H1 (cell line): ENCODE data around the gene MYCBP2. TPM values are rescaled to one million over a fixed set of nuclear protein-coding genes. Genes with fewer than 3 reads are reported as not detected.

Experiments
- CTCF ChIA-PET: fragments of 300-600 bp; sonication (Branson Sonifier 250); formaldehyde crosslinking; loops from one replicate; lab custom pipeline; 2021; ENCODE audit not compliant: partially characterized antibody; lab: Charles Lee
- POLR2A ChIA-PET: fragments of 300-600 bp; sonication (Branson Sonifier 250); formaldehyde crosslinking; loops from one replicate; lab custom pipeline; 2021; ENCODE audit warnings: inconsistent platforms; ENCODE audit not compliant: partially characterized antibody; lab: Charles Lee
- DNase-seq, 2 experiments: peaks; one replicate each; pipeline versions ENCODE4 v3.0.0 to v3.0.0-alpha.2; 2010 to 2022; ENCODE audit warnings: low spot score in 2 of 2, low read depth in 1 of 2, mixed read lengths in 1 of 2
- FAIRE-seq: peaks from 2 replicates; lab custom pipeline; 2011; peaks lifted over from hg19 to GRCh38; lab: Jason Lieb, UNC
- H2AFZ ChIP-seq: 2 replicates; pipeline ENCODE4 v1.8.1; 2012; ENCODE audit warnings: low read length, inconsistent platforms
- H2AK5ac ChIP-seq: 2 replicates; pipeline ENCODE4 v1.6.1; 2013; ENCODE audit warnings: low read depth, low read length
- H2BK120ac ChIP-seq: replicated peaks from 2 replicates; pipeline ENCODE3; 2013; ENCODE audit warnings: low read depth, low read length, inconsistent platforms
- H2BK12ac ChIP-seq: 2 replicates; pipeline ENCODE4 v1.6.1; 2013; ENCODE audit warnings: low read depth, low read length
- H2BK15ac ChIP-seq: 2 replicates; pipeline ENCODE4 v1.6.1; 2013; ENCODE audit warnings: low read length
- H2BK20ac ChIP-seq: 2 replicates; pipeline ENCODE4 v1.6.1; 2013; ENCODE audit warnings: low read length
- H2BK5ac ChIP-seq: 2 replicates; pipeline ENCODE4 v1.6.1; 2013; ENCODE audit warnings: low read depth, low read length
- H3K14ac ChIP-seq: 2 replicates; pipeline ENCODE4 v1.6.1; 2013; ENCODE audit warnings: inconsistent platforms; ENCODE audit not compliant: insufficient read length
- H3K18ac ChIP-seq: 2 replicates; pipeline ENCODE4 v1.6.1; 2013; ENCODE audit warnings: low read length; ENCODE audit errors: extremely low read depth
- H3K23ac ChIP-seq: 2 replicates; pipeline ENCODE4 v1.6.1; 2013; ENCODE audit warnings: inconsistent platforms; ENCODE audit not compliant: insufficient read length
- H3K23me2 ChIP-seq: 2 replicates; pipeline ENCODE4 v1.6.1; 2013; ENCODE audit warnings: low read depth, low read length
- H3K27ac ChIP-seq: 2 replicates; pipeline ENCODE4 v1.6.1; 2011; ENCODE audit warnings: low read depth, low read length, inconsistent platforms
- H3K27me3 ChIP-seq, 4 experiments: replicated peaks in 1 of 4; 1 replicate in 1 of 4; 2 replicates in 3 of 4; pipeline versions ENCODE4 v1.6.1 to v1.8.1; 2011 to 2013; ENCODE audit warnings: low read length in 3 of 4, mild to moderate bottlenecking in 3 of 4, inconsistent platforms in 2 of 4, mixed read lengths in 2 of 4, moderate library complexity in 1 of 4; ENCODE audit not compliant: control insufficient read depth in 3 of 4, insufficient read depth in 3 of 4; ENCODE audit errors: extremely low read depth in 1 of 4
- H3K36me3 ChIP-seq, 4 experiments: 2 replicates each; pipeline versions ENCODE4 v1.6.1 to v1.8.1; 2011 to 2013; ENCODE audit warnings: mild to moderate bottlenecking in 4 of 4, low read length in 3 of 4, moderate library complexity in 2 of 4, control low read depth in 1 of 4, inconsistent platforms in 1 of 4; ENCODE audit not compliant: insufficient read depth in 4 of 4, control insufficient read depth in 2 of 4
- H3K4ac ChIP-seq: replicated peaks from 2 replicates; pipeline ENCODE3; 2013; ENCODE audit warnings: low read length, low read depth, mixed read lengths, inconsistent platforms; ENCODE audit not compliant: insufficient read length
- H3K4me1 ChIP-seq, 4 experiments: replicated peaks in 1 of 4; 1 replicate in 1 of 4; 2 replicates in 3 of 4; pipeline versions ENCODE4 v1.6.1 to v1.8.1; 2011 to 2013; ENCODE audit warnings: low read length in 3 of 4, inconsistent platforms in 2 of 4, mixed read lengths in 1 of 4; ENCODE audit not compliant: insufficient read depth in 4 of 4, control insufficient read depth in 3 of 4
- H3K4me2 ChIP-seq, 2 experiments: 2 replicates each; pipeline versions ENCODE4 v1.6.1 to v1.8.1; 2011 to 2013; ENCODE audit warnings: low read depth in 2 of 2, low read length in 2 of 2, control low read depth in 1 of 2, inconsistent platforms in 1 of 2, mild to moderate bottlenecking in 1 of 2; ENCODE audit not compliant: insufficient read depth in 1 of 2
- H3K4me3 ChIP-seq, 4 experiments: fragments of 200-600, 300-600 bp in 1 of 4; sonication (generic), shearing (Covaris generic), sonication (Bioruptor Twin) in 1 of 4; 2 replicates each; pipeline versions ENCODE4 v1.5.1 to v1.8.1; 2011 to 2016; ENCODE audit warnings: low read length in 4 of 4, low read depth in 3 of 4, control low read depth in 2 of 4, inconsistent platforms in 2 of 4, mild to moderate bottlenecking in 2 of 4, mixed read lengths in 1 of 4, moderate library complexity in 1 of 4; ENCODE audit not compliant: insufficient read depth in 2 of 4; ENCODE audit errors: extremely low read depth in 1 of 4
- H3K56ac ChIP-seq: replicated peaks from 2 replicates; pipeline ENCODE3; 2013; ENCODE audit warnings: low read depth, mild to moderate bottlenecking, mixed read lengths, low read length, inconsistent platforms; ENCODE audit not compliant: insufficient read length
- H3K79me1 ChIP-seq: 2 replicates; pipeline ENCODE4 v1.6.1; 2013; ENCODE audit warnings: low read depth, low read length, control low read depth
- H3K79me2 ChIP-seq, 2 experiments: 2 replicates each; pipeline versions ENCODE4 v1.6.1 to v1.8.1; 2012 to 2013; ENCODE audit warnings: low read length in 2 of 2, mild to moderate bottlenecking in 2 of 2, inconsistent platforms in 1 of 2; ENCODE audit not compliant: insufficient read depth in 2 of 2, control insufficient read depth in 1 of 2
- H3K9ac ChIP-seq, 4 experiments: replicated peaks in 1 of 4; 1 replicate in 1 of 4; 2 replicates in 3 of 4; pipeline versions ENCODE4 v1.6.1 to v1.8.1; 2011 to 2013; ENCODE audit warnings: low read depth in 3 of 4, low read length in 3 of 4, control low read depth in 2 of 4, mild to moderate bottlenecking in 2 of 4, moderate library complexity in 2 of 4, inconsistent platforms in 1 of 4; ENCODE audit errors: extremely low read depth in 1 of 4
- H3K9me3 ChIP-seq, 2 experiments: 2 replicates each; pipeline versions ENCODE4 v1.6.1 to v1.8.1; 2012 to 2013; ENCODE audit warnings: mild to moderate bottlenecking in 2 of 2, moderate library complexity in 2 of 2, control low read depth in 1 of 2, inconsistent platforms in 1 of 2, low read depth in 1 of 2, low read length in 1 of 2, mixed read lengths in 1 of 2; ENCODE audit not compliant: insufficient read depth in 2 of 2
- H4K20me1 ChIP-seq, 2 experiments: replicated peaks in 1 of 2; 2 replicates each; pipeline versions ENCODE3 to v1.8.1; 2011 to 2013; ENCODE audit warnings: inconsistent platforms in 2 of 2, low read length in 2 of 2, mild to moderate bottlenecking in 1 of 2; ENCODE audit not compliant: insufficient read depth in 2 of 2, control insufficient read depth in 1 of 2
- H4K5ac ChIP-seq: 2 replicates; pipeline ENCODE4 v1.6.1; 2013; ENCODE audit warnings: low read length, low read depth, mixed read lengths, inconsistent platforms; ENCODE audit not compliant: insufficient read length
- H4K8ac ChIP-seq: 2 replicates; pipeline ENCODE4 v1.8.0; 2013; ENCODE audit warnings: mild to moderate bottlenecking, moderate library complexity, low read length, inconsistent platforms; ENCODE audit not compliant: insufficient read depth; ENCODE audit errors: extremely low read depth
- H4K91ac ChIP-seq: replicated peaks from 2 replicates; pipeline ENCODE3; 2013; ENCODE audit warnings: low read length, mixed read lengths, inconsistent platforms; ENCODE audit not compliant: insufficient read length
- CREB1 ChIP-seq: IDR thresholded peaks from 2 replicates; pipeline ENCODE4 v1.6.1; 2012; ENCODE audit warnings: inconsistent platforms
- SAP30 ChIP-seq: fragments of 300-600 bp; sonication (generic); IDR thresholded peaks from 2 replicates; pipeline ENCODE4 v1.7.1; 2012; ENCODE audit warnings: low read length, moderate library complexity, mild to moderate bottlenecking, inconsistent platforms; ENCODE audit not compliant: insufficient read depth, insufficient replicate concordance
- SP4 ChIP-seq: IDR thresholded peaks from 2 replicates; pipeline ENCODE4 v1.6.1; 2012; ENCODE audit warnings: low read length, inconsistent platforms
- TEAD4 ChIP-seq: IDR thresholded peaks from 2 replicates; pipeline ENCODE4 v1.6.1; 2012; ENCODE audit warnings: low read depth, low read length, inconsistent platforms, mixed read lengths
- WGBS, 2 experiments: shearing (Covaris generic) in 1 of 2; methylation state at CpG; one replicate each; pipeline versions ENCODE4 v1.1.6 to v1.1.7; 2013 to 2015; ENCODE audit warnings: low lambda C conversion rate in 2 of 2, mixed read lengths in 2 of 2, inconsistent platforms in 1 of 2, low coverage in 1 of 2, missing lambda C conversion rate in 1 of 2; ENCODE audit not compliant: insufficient replicate concordance in 2 of 2, insufficient coverage in 1 of 2, insufficient read length in 1 of 2; ENCODE audit errors: extremely low coverage in 1 of 2, missing lambda C conversion rate in 1 of 2; 5-methylcytosine and 5-hydroxymethylcytosine counted together
- polyA plus RNA-seq, 7 experiments: library from polyadenylated mRNA; depleted of rRNA in 3 of 7; stranded (reverse) in 5 of 7; unstranded in 2 of 7; fragments of >200 nt in 5 of 7; fragments of 200-250 nt in 2 of 7; gene quantifications; 1 replicate in 5 of 7; 2 replicates in 1 of 7; 4 replicates in 1 of 7; pipeline versions ENCODE4 v1.2.1 to v1.2.3, GENCODE V29; 2011 to 2013; ENCODE audit warnings: missing spikeins in 2 of 7, mixed read lengths in 2 of 7
- total RNA-seq: library from RNA; stranded (reverse); fragmentation: NEBNext Ultra II Directional; extraction: Animal tissue kit (Norgen Biotek cat#: 25700); gene quantifications from 2 replicates; pipeline ENCODE4 v1.2.1, GENCODE V29; 2021

The MYCBP2 gene
- total and polyA plus RNA-seq, 2 of the 8 experiments (the other 6 are each of a cell fraction or from before 2014, with no cell fraction given) = 19.0 to 52.1 TPM

DNA sequence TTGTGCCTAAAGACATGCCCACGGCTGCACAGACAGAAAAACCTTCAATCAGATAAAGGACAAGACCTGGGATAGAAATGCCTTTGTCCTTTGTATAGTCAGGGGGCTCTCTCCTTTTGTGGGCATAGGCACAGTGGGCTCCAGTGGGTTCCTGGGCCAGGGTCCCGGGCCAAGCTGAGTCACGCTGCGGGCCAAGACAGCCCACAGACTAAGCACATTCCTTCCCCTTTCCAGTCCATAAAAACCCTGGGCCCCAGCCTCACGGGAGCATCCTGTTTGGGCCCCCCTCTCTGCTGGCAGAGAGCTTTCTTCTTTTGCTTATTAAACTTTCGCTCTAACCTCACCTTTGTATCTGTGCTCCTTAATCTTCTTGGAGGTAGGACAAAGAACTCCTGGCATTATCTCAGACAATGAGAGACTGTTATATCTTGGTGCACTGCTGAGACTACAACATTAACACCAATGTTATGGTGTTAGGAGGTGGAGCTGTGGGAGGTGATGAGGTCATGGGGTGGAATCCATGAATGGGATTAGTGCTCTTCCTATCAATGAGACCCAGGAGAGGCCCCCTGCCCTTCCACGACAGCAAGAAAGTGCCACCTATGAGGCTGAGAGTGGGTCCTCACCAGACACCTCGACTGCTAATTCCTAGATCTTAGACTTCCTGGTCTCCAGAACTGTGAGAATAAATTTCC, 279.1 kb downstream of the MYCBP2 start:
- H3K4me2 ChIP-seq = peak overlapping the region; percentile 28 to 32; a peak in 3 of 4 replicates
- peak overlapping the region in 1 of 4 experiments; percentile 30; a peak in 1 of 8 replicates for H3K4me3 ChIP-seq
- POLR2A ChIA-PET = no interaction called here

More for the DNA sequence above, 279.1 kb downstream of the MYCBP2 start:
- peak overlapping the region; percentile 63 for H4K91ac ChIP-seq
- no peak overlapping the region for H2AFZ ChIP-seq
- H2BK5ac ChIP-seq = peak overlapping the region; percentile 68; the same call in 1 of the 2 replicates
- no peak overlapping the region for H3K9ac ChIP-seq
- H3K27me3 ChIP-seq = no peaks in the 10 kb centered on the region
- H3K9me3 ChIP-seq = no peaks in the 10 kb centered on the region
- H2BK20ac ChIP-seq = no peak overlapping the region
- no peak for FAIRE-seq
- 0 out of 2 replicates have a peak overlapping the region, but pooled peaks have one; percentile 10 for H3K27ac ChIP-seq
- 87% methylated on average over 8 of the region's 8 CpGs; no CpG with 5 or more reads in 1 of the 2 experiments for WGBS, 2 experiments
- no peaks in the 10 kb centered on the region for H3K79me2 ChIP-seq
- no peak for DNase-seq
- no peak overlapping the region for H2BK120ac ChIP-seq
- peak overlapping the region; percentile 48 for H3K18ac ChIP-seq
- H3K23me2 ChIP-seq = no peaks in the 10 kb centered on the region
- no peak overlapping the region for H3K23ac ChIP-seq
- no peak overlapping the region for H4K5ac ChIP-seq
- H3K79me1 ChIP-seq = no peaks in the 10 kb centered on the region
- no peak overlapping the region for H4K8ac ChIP-seq
- H3K14ac ChIP-seq = no peak overlapping the region
- no peak overlapping the region; the same call in 1 of the 2 replicates for H2BK15ac ChIP-seq
- H3K56ac ChIP-seq = no peak overlapping the region
- H3K36me3 ChIP-seq = peaks cover 0 to 6% (median 2%) of the 10 kb centered on the region in 4 experiments; a peak in 3 of 8 replicates
- H2BK12ac ChIP-seq = no peak overlapping the region; the same call in 1 of the 2 replicates
- TF ChIP-seq TEAD4 (no peak), SAP30 (no peak), CREB1 (peak; percentile 23; the same call in 1 of the 2 replicates), SP4 (no peak)
- TF ChIP-seq, all 59 proteins: peak for 1
- Histone ChIP-seq H2AK5ac (0 out of 2 replicates have a peak overlapping the region, but pooled peaks have one; percentile 68), H3K4me1 (peaks cover 4 to 15% (median 10%) of the 10 kb centered on the region in 4 experiments; a peak in 6 of 7 replicates), H3K4ac (no peak overlapping the region), H4K20me1 (no peaks in the 10 kb centered on the region)
- CTCF ChIA-PET = interaction anchor here (1.4 to 1.8 kb wide), 2 partner anchors 9 to 67 kb away, joined by 5 to 6 read pairs; no protein-coding TSS in a partner anchor
